Measurements from ENCODE around the gene NRG2.

DNA sequence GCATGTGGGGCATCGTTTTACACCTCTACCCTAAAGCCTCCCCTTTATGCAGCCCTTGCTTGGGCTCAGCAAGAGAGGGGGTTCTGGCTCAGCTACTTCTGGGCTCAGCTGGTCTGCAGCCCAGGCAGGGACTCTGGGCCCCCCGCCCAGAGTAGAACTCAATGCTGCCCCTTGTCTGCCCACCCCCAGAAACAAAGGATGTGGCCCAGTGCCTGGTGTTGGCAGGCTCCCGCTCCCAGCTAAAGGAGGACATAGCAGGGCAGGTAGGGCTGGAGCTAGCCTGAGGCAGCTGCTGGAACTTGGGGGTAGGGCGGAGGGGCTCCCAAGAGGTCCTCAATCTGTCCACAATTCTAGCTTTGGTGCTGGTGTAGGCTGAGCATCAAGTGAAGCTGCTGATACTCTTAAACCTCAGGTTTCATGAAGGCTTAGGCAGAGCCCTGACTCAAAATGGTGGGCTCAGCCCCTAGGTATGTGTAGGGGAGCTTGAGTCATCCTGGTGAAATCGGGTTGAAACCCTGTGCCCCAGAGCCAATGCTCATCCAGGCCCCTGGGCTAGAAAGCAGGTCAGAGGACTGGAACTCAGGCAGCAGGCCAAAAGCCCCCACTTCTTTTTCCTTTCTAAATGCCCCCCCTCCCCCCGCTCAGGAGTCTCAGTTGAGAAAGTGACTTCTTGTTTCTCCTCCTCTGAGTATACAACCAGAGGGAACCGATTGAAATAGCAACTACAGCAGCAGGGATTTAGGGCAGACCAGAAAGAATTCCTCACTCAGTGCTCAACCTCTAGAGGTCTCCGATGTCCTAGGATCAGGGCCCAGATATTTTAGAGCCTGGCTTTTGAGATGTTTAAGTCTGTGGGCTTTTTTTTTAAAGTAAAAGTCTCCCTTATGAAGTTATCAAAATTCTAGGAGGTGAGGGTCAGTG, 236.1 kb downstream of the NRG2 start:
- TF ChIP-seq POLR2A (IDR thresholded peaks at IDR 0.05) (no peak), POLR2AphosphoS5 (IDR thresholded peaks at IDR 0.05) (no peak)
- TF ChIP-seq, protein P1, sequence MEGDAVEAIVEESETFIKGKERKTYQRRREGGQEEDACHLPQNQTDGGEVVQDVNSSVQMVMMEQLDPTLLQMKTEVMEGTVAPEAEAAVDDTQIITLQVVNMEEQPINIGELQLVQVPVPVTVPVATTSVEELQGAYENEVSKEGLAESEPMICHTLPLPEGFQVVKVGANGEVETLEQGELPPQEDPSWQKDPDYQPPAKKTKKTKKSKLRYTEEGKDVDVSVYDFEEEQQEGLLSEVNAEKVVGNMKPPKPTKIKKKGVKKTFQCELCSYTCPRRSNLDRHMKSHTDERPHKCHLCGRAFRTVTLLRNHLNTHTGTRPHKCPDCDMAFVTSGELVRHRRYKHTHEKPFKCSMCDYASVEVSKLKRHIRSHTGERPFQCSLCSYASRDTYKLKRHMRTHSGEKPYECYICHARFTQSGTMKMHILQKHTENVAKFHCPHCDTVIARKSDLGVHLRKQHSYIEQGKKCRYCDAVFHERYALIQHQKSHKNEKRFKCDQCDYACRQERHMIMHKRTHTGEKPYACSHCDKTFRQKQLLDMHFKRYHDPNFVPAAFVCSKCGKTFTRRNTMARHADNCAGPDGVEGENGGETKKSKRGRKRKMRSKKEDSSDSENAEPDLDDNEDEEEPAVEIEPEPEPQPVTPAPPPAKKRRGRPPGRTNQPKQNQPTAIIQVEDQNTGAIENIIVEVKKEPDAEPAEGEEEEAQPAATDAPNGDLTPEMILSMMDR (IDR thresholded peaks at IDR 0.05) = no peak

All from breast epithelium (tissue), 3 donors.